HCT116 (cell line): ENCODE measurements around the gene TARM1. TPM values are rescaled to one million over a fixed set of nuclear protein-coding genes. Genes with fewer than 3 reads are reported as not detected.

Experiments used
- ATAC-seq: fragments of 200-7000 bp; cut with Tn5 transposase; 2 replicates; pipeline ENCODE4 v1.9.1; 2020; ENCODE audit warnings: mild to moderate bottlenecking, moderate library complexity
- BruUV-seq: library from RNA; stranded (reverse); fragments of 400-500 nt; replicated peaks from 2 replicates; lab custom pipeline; 2021; lab: Mats Ljungman, UMichigan
- CTCF ChIA-PET: fragments of 300-600 bp; sonication (Branson Sonifier 250); formaldehyde crosslinking; loops from one replicate; lab custom pipeline; 2021; ENCODE audit warnings: antibody characterized with exemption; lab: Charles Lee
- POLR2A ChIA-PET: fragments of 300-600, 350-600 bp; sonication (Branson Sonifier 250); formaldehyde crosslinking; loops from one replicate; lab custom pipeline; 2021; ENCODE audit warnings: antibody characterized with exemption; lab: Charles Lee
- RAD21 ChIA-PET, 2 experiments: fragments of 300-600 bp; sonication (Branson Sonifier 250); formaldehyde crosslinking; loops; one replicate each; lab custom pipeline; 2023; ENCODE audit warnings: low total read pairs in 2 of 2; ENCODE audit not compliant: uncharacterized antibody in 2 of 2, unreplicated experiment in 2 of 2, low non-redundant PET in 1 of 2; lab: Charles Lee
- DNase-seq: peaks from one replicate; pipeline ENCODE4 v3.0.0-alpha.2; 2010; ENCODE audit warnings: low read depth, low spot score
- H2AFZ ChIP-seq: fragments of 200-600 bp; shearing (Covaris generic), sonication (generic); 2 replicates; pipeline ENCODE4 v1.6.1; 2017; ENCODE audit warnings: low read depth, mixed run types, mixed read lengths, antibody characterized with exemption, low read length; ENCODE audit not compliant: poor library complexity, severe bottlenecking
- H3K27ac ChIP-seq: 2 replicates; pipeline ENCODE4 v1.5.1; 2012; ENCODE audit warnings: low read depth, low read length
- H3K27me3 ChIP-seq: fragments of 200-600 bp; sonication (generic); 2 replicates; pipeline ENCODE4 v1.6.1; 2016; ENCODE audit warnings: mixed run types, low read length, mixed read lengths; ENCODE audit not compliant: insufficient read depth
- H3K36me3 ChIP-seq, 2 experiments: fragments of 200-500 bp in 1 of 2; fragments of 200-600 bp in 1 of 2; sonication (Bioruptor generic) in 1 of 2; sonication (generic) in 1 of 2; 2 replicates each; pipeline versions ENCODE4 v1.5.1 to v1.6.1; 2014 to 2016; ENCODE audit warnings: low read length in 2 of 2, inconsistent platforms in 1 of 2, mixed read lengths in 1 of 2, mixed run types in 1 of 2; ENCODE audit not compliant: insufficient read depth in 2 of 2, control insufficient read depth in 1 of 2
- H3K4me1 ChIP-seq, 2 experiments: fragments of 200-600 bp in 1 of 2; sonication (generic) in 1 of 2; 2 replicates each; pipeline versions ENCODE4 v1.5.1 to v1.6.1; 2012 to 2017; ENCODE audit warnings: low read length in 2 of 2, inconsistent platforms in 1 of 2, mild to moderate bottlenecking in 1 of 2, mixed read lengths in 1 of 2, mixed run types in 1 of 2, moderate library complexity in 1 of 2; ENCODE audit not compliant: insufficient read depth in 2 of 2, control insufficient read depth in 1 of 2
- H3K4me2 ChIP-seq: fragments of 200-600 bp; sonication (generic); 2 replicates; pipeline ENCODE4 v1.6.1; 2017; ENCODE audit warnings: mixed run types, low read length, mixed read lengths
- H3K4me3 ChIP-seq, 2 experiments: fragments of 200-600 bp in 1 of 2; sonication (generic) in 1 of 2; replicated peaks in 1 of 2; 2 replicates each; pipeline ENCODE4 v1.5.1; 2011 to 2016; ENCODE audit warnings: low read length in 2 of 2, control low read depth in 1 of 2, low read depth in 1 of 2, mild to moderate bottlenecking in 1 of 2, mixed read lengths in 1 of 2, mixed run types in 1 of 2
- H3K79me2 ChIP-seq: fragments of 200-600 bp; sonication (generic); 2 replicates; pipeline ENCODE4 v1.6.1; 2017; ENCODE audit warnings: mild to moderate bottlenecking, mixed run types, low read length, moderate library complexity, mixed read lengths; ENCODE audit not compliant: insufficient read depth
- H3K9ac ChIP-seq: fragments of 200-600 bp; sonication (generic); 2 replicates; pipeline ENCODE4 v1.6.1; 2016; ENCODE audit warnings: low read length, mixed read lengths
- H3K9me2 ChIP-seq: fragments of 200-600 bp; sonication (generic), shearing (Covaris generic); 2 replicates; pipeline ENCODE4 v1.6.1; 2017; ENCODE audit warnings: mixed run types, mild to moderate bottlenecking, moderate library complexity; ENCODE audit not compliant: insufficient read depth
- H3K9me3 ChIP-seq, 2 experiments: fragments of 200-500 bp in 1 of 2; fragments of 200-600 bp in 1 of 2; sonication (Bioruptor generic) in 1 of 2; sonication (generic) in 1 of 2; 2 replicates each; pipeline ENCODE4 v1.6.1; 2014 to 2017; ENCODE audit warnings: low read length in 2 of 2, mixed read lengths in 2 of 2, inconsistent platforms in 1 of 2, low read depth in 1 of 2, mild to moderate bottlenecking in 1 of 2, mixed run types in 1 of 2, moderate library complexity in 1 of 2; ENCODE audit not compliant: control insufficient read depth in 1 of 2, insufficient read depth in 1 of 2
- H4K20me1 ChIP-seq: fragments of 200-600 bp; sonication (generic), shearing (Covaris generic); 2 replicates; pipeline ENCODE4 v1.6.1; 2017; ENCODE audit warnings: mixed run types, mild to moderate bottlenecking, moderate library complexity; ENCODE audit not compliant: insufficient read depth
- ATF3 ChIP-seq: IDR thresholded peaks from 2 replicates; pipeline ENCODE4 v1.6.1; 2012
- CEBPB ChIP-seq: IDR thresholded peaks from 2 replicates; pipeline ENCODE4 v1.6.1; 2012; ENCODE audit warnings: low read depth
- CTCF ChIP-seq, 3 experiments: fragments of 200-600 bp in 1 of 3; sonication (generic) in 1 of 3; IDR thresholded peaks in 2 of 3; conservative IDR thresholded peaks in 1 of 3; 2 replicates each; pipeline ENCODE4 v1.5.1; 2012 to 2017; ENCODE audit warnings: low read depth in 2 of 3, low read length in 2 of 3, antibody characterized with exemption in 1 of 3, borderline replicate concordance in 1 of 3, control low read depth in 1 of 3, mild to moderate bottlenecking in 1 of 3, mixed read lengths in 1 of 3, mixed run types in 1 of 3, moderate library complexity in 1 of 3; ENCODE audit not compliant: insufficient read depth in 1 of 3
- EGR1 ChIP-seq: IDR thresholded peaks from 2 replicates; pipeline ENCODE4 v1.6.1; 2012; ENCODE audit warnings: low read depth
- ELF1 ChIP-seq: IDR thresholded peaks from 2 replicates; pipeline ENCODE4 v1.6.1; 2012; ENCODE audit warnings: low read depth, borderline replicate concordance
- EZH2 ChIP-seq: fragments of 200-600 bp; sonication (generic); IDR thresholded peaks from 2 replicates; pipeline ENCODE4 v1.6.1; 2017; ENCODE audit warnings: antibody characterized with exemption, mixed run types
- FOSL1 ChIP-seq: IDR thresholded peaks from 2 replicates; pipeline ENCODE4 v1.6.1; 2012; ENCODE audit warnings: low read depth
- JUND ChIP-seq: IDR thresholded peaks from 2 replicates; pipeline ENCODE4 v1.6.1; 2012
- POLR2A ChIP-seq: IDR thresholded peaks from 2 replicates; pipeline ENCODE4 v1.7.0; 2011; ENCODE audit warnings: borderline replicate concordance; ENCODE audit not compliant: insufficient read depth, insufficient read length; ENCODE audit errors: extremely low read depth
- POLR2AphosphoS5 ChIP-seq: IDR thresholded peaks from 2 replicates; pipeline ENCODE4 v1.6.1; 2011; ENCODE audit warnings: mild to moderate bottlenecking, low read depth, low read length, moderate library complexity
- RAD21 ChIP-seq: IDR thresholded peaks from 2 replicates; pipeline ENCODE4 v1.6.1; 2012; ENCODE audit warnings: low read depth, mild to moderate bottlenecking
- REST ChIP-seq: IDR thresholded peaks from 2 replicates; pipeline ENCODE4 v1.6.1; 2012; ENCODE audit warnings: low read depth
- SIN3A ChIP-seq: IDR thresholded peaks from 2 replicates; pipeline ENCODE4 v1.6.1; 2012; ENCODE audit warnings: low read depth
- SRF ChIP-seq: IDR thresholded peaks from 2 replicates; pipeline ENCODE4 v1.6.1; 2012; ENCODE audit warnings: low read depth
- TCF7L2 ChIP-seq: IDR thresholded peaks from 2 replicates; pipeline ENCODE4 v1.7.0; 2011; ENCODE audit warnings: borderline replicate concordance, inconsistent platforms; ENCODE audit not compliant: insufficient read depth, insufficient read length; ENCODE audit errors: extremely low read depth
- YY1 ChIP-seq: IDR thresholded peaks from 2 replicates; pipeline ENCODE4 v1.6.1; 2011; ENCODE audit warnings: low read length, low read depth, moderate library complexity, mild to moderate bottlenecking; ENCODE audit not compliant: insufficient replicate concordance; ENCODE audit errors: extremely low read depth
- ZBTB33 ChIP-seq: IDR thresholded peaks from 2 replicates; pipeline ENCODE4 v1.6.1; 2011; ENCODE audit warnings: mild to moderate bottlenecking, low read length, moderate library complexity; ENCODE audit not compliant: insufficient replicate concordance; ENCODE audit errors: extremely low read depth
- intact Hi-C: fragments of 100-400 bp; cut with micrococcal nuclease; formaldehyde crosslinking; loops from 2 replicates; pipeline ENCODE4 v1.10.0; 2022
- total RNA-seq: library from RNA; stranded (reverse); gene quantifications from one replicate; pipeline ENCODE4 v1.2.1, GENCODE V29; 2021; ENCODE audit not compliant: unreplicated experiment

TARM1 gene
- total RNA-seq, 1 experiment from 2014 or later = not detected

DNA sequence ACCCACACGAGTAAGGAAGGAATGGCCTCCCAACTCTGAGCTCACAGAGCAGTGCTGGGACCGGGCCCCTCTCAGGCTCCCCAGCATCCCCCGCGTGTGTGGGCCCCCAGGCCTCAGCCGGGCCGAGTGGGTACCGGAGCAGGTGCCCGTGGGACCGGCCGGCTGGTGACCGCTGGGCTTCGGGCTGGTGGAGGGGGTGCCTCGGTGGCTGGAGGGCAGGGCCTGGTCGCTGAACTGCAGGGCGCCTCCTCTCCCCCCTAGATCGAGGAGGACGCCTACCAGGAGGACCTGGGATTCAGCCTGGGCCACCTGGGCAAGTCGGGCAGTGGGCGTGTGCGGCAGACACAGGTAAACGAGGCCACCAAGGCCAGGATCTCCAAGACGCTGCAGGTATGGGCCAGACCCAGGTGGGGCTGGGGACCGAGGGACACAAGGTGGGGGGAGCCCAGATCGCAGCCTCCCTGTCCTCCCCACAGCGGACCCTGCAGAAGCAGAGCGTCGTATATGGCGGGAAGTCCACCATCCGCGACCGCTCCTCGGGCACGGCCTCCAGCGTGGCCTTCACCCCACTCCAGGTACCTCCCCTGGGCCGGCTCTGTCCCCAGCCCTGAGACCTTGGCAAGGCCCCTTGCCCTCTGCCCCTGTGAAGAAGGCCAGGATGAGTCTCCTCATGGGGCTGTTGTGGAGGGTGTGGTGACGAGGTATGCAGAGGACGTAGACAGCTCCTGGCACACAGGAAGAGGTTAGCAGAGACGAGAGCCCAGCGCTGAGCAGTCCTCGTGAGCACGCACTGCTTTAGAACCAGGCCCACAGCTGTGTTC, 47.8 kb upstream of the TARM1 start:
- TF ChIP-seq JUND (no peak), FOSL1 (no peak), CEBPB (no peak), CTCF (IDR thresholded peaks at IDR 0.05 in 2 of 3, conservative IDR thresholded peaks at IDR 0.05 in 1 of 3; ENCODE audit: borderline replicate concordance in 1 of 3, insufficient read depth in 1 of 3, low read depth in 2 of 3, low read length in 2 of 3) (no peak), TCF7L2 (no peak), POLR2A (no peak), RAD21 (no peak), SRF (no peak), SIN3A (no peak), ELF1 (no peak), EGR1 (no peak), ATF3 (no peak), YY1 (no peak), EZH2 (no peak), REST (no peak), ZBTB33 (no peak), POLR2AphosphoS5 (no peak)
- Histone ChIP-seq H3K4me2 (no peak overlapping the region), H3K4me1 (peaks cover 5 to 6% of the 10 kb centered on the region in 2 experiments; a peak in 2 of 4 replicates), H3K4me3 (no peak overlapping the region), H3K79me2 (no peaks in the 10 kb centered on the region), H3K9me2 (no peaks in the 10 kb centered on the region), H4K20me1 (no peaks in the 10 kb centered on the region), H3K9me3 (no peaks in the 10 kb centered on the region), H3K9ac (no peak overlapping the region), H3K27me3 (no peaks in the 10 kb centered on the region), H2AFZ (no peak overlapping the region), H3K36me3 (peaks cover 22 to 35% of the 10 kb centered on the region in 2 experiments; a peak in 3 of 4 replicates), H3K27ac (no peak overlapping the region)
- BruUV-seq = no TSS peak
- intact Hi-C loops = no loop called here
- RAD21 ChIA-PET = no interaction called here
- ATAC-seq (no peak), DNase-seq (no peak)
- CTCF ChIA-PET = no interaction called here
- POLR2A ChIA-PET = no interaction called here
